Testis (tissue), 3 donors: ENCODE measurements around the gene SETD7. TPM values are rescaled to one million over a fixed set of nuclear protein-coding genes. Genes with fewer than 3 reads are reported as not detected.

Experiments
- DNase-seq: peaks from one replicate; pipeline ENCODE4 v3.0.0-alpha.2; 2019
- H3K27ac ChIP-seq, 2 donors: fragments of 200-600 bp; sonication (generic); one replicate each; pipeline ENCODE4 v1.5.1; 2019
- H3K27me3 ChIP-seq: fragments of 200-600 bp; sonication (generic); one replicate; pipeline ENCODE4 v1.5.1; 2019
- H3K36me3 ChIP-seq: fragments of 200-600 bp; sonication (generic); one replicate; pipeline ENCODE4 v1.5.1; 2017; ENCODE audit warnings: low read depth; ENCODE audit errors: missing control alignments
- H3K4me1 ChIP-seq: fragments of 200-600 bp; sonication (generic); one replicate; pipeline ENCODE4 v1.5.1; 2019
- H3K4me3 ChIP-seq, 2 donors: fragments of 200-600 bp; sonication (generic); one replicate each; pipeline ENCODE4 v1.5.1; 2017 to 2019
- H3K9me3 ChIP-seq: fragments of 200-600 bp; sonication (generic); one replicate; pipeline ENCODE4 v1.5.1; 2017
- CTCF ChIP-seq, 3 experiments: fragments of 450-650 bp in 2 of 3; fragments of 200-600 bp in 1 of 3; sonication (generic) in 1 of 3; IDR thresholded peaks; one replicate each; pipeline ENCODE4 v1.5.1; 2016 to 2019; ENCODE audit warnings: antibody characterized with exemption in 3 of 3, mild to moderate bottlenecking in 2 of 3, moderate library complexity in 1 of 3
- POLR2A ChIP-seq: fragments of 450-650 bp; IDR thresholded peaks from one replicate; pipeline ENCODE4 v1.6.1; 2017; ENCODE audit warnings: antibody characterized with exemption, mild to moderate bottlenecking, moderate library complexity
- WGBS, 2 donors: methylation state at CpG; one replicate each; pipeline ENCODE4 v1.1.5; 2018; 5-methylcytosine and 5-hydroxymethylcytosine counted together
- intact Hi-C: fragments of 100-400 bp; cut with DNase I; formaldehyde crosslinking; loops from one replicate; pipeline ENCODE4 v1.15.1; 2023; ENCODE audit warnings: low total_unique reads
- polyA plus RNA-seq: library from polyadenylated mRNA; stranded (reverse); fragments of 350-450 nt; fragmentation: Illumina TruSeq; extraction: RNeasy Lipid Tissue Mini Kit (QIAGEN cat#74804); gene quantifications from one replicate; pipeline ENCODE4 v1.2.3, GENCODE V29; 2014; ENCODE audit warnings: low read depth, low replicate concordance; ENCODE audit not compliant: insufficient read depth
- total RNA-seq, 2 donors: library from RNA; depleted of rRNA; stranded (reverse); fragments of >200 nt; gene quantifications; one replicate each; pipeline ENCODE4 v1.2.3, GENCODE V29; 2016

Gene SETD7
- total and polyA plus RNA-seq, 3 donors from 2014 or later, result 39.1 to 66.5 (median 65.7) TPM

GRCh38 chr4:139515531-139515958, 40.5 kb downstream of the SETD7 start:
- no peak for TF ChIP-seq CTCF (IDR thresholded peaks at IDR 0.05)
- TF ChIP-seq POLR2A, result no peak
- no peak for DNase-seq
- Histone ChIP-seq H3K4me3 (no peak overlapping the region), H3K4me1 (peaks cover 4% of the 10 kb centered on the region), H3K9me3 (no peaks in the 10 kb centered on the region), H3K27ac (no peak overlapping the region), H3K27me3 (no peaks in the 10 kb centered on the region), H3K36me3 (no peaks in the 10 kb centered on the region)
- intact Hi-C loops, result no loop called here
- WGBS, 2 donors, result 40 to 49% methylated on average over 4 of the region's 4 CpGs

GRCh38 chr4:139514382-139515059, 41.5 kb downstream of the SETD7 start:
- DNase-seq, result no peak
- TF ChIP-seq POLR2A, result no peak
- TF ChIP-seq CTCF (IDR thresholded peaks at IDR 0.05), result no peak
- H3K27ac ChIP-seq, result no peak overlapping the region
- H3K4me3 ChIP-seq, result no peak overlapping the region
- intact Hi-C loops, result no loop called here
- H3K9me3 ChIP-seq, result no peaks in the 10 kb centered on the region
- H3K4me1 ChIP-seq, result peaks cover 4% of the 10 kb centered on the region
- H3K27me3 ChIP-seq, result no peaks in the 10 kb centered on the region
- WGBS, 2 donors, result 90 to 91% methylated on average over 8 of the region's 8 CpGs
- H3K36me3 ChIP-seq, result no peaks in the 10 kb centered on the region

- Histone ChIP-seq H3K36me3 (no peaks in the 10 kb centered on the region), H3K9me3 (no peaks in the 10 kb centered on the region), H3K27ac (no peak overlapping the region), H3K4me1 (peaks cover 4% of the 10 kb centered on the region), H3K27me3 (no peaks in the 10 kb centered on the region), H3K4me3 (no peak overlapping the region)
- intact Hi-C loops, result no loop called here
- WGBS, 2 donors, result 82 to 85% methylated on average over 10 of the region's 10 CpGs
- DNase-seq, result no peak
- no peak for TF ChIP-seq POLR2A
- TF ChIP-seq CTCF (IDR thresholded peaks at IDR 0.05), result no peak
Observed at GRCh38 chr4:139511320-139511719, 44.7 kb downstream of the SETD7 start.

- Histone ChIP-seq H3K36me3 (no peaks in the 10 kb centered on the region), H3K27me3 (no peaks in the 10 kb centered on the region), H3K4me3 (no peak overlapping the region), H3K27ac (no peak overlapping the region), H3K4me1 (no peaks in the 10 kb centered on the region), H3K9me3 (no peaks in the 10 kb centered on the region)
- intact Hi-C loops, result no loop called here
- WGBS, 2 donors, result 78 to 80% methylated on average over 6 of the region's 6 CpGs
- TF ChIP-seq CTCF (IDR thresholded peaks at IDR 0.05) (no peak), POLR2A (no peak)
- DNase-seq, result peak; percentile 35
Observed at GRCh38 chr4:139509727-139510410, 46.1 kb downstream of the SETD7 start.
